K562 treated with DMSO at 1 percent for 4 hours (cell line): ENCODE data around the gene SPDYE5. TPM values are rescaled to one million over a fixed set of nuclear protein-coding genes. Genes with fewer than 3 reads are reported as not detected.

Source experiments
- total RNA-seq: library from RNA; unstranded; fragments of 300-600 nt; gene quantifications from 2 replicates; pipeline ENCODE4 v1.2.3, GENCODE V29; 2022; ENCODE audit not compliant: insufficient read depth

SPDYE5 gene, protein sequence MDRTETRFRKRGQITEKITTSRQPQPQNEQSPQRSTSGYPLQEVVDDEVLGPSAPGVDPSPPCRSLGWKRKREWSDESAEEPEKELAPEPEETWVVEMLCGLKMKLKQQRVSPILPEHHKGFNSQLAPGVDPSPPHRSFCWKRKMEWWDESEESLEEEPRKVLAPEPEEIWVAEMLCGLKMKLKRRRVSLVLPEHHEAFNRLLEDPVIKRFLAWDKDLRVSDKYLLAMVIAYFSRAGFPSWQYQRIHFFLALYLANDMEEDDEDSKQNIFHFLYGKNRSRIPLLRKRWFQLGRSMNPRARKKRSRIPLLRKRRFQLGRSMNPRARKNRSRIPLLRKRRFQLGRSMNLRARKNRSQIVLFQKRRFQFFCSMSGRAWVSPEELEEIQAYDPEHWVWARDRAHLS
- not detected in 2 replicates for total RNA-seq

DNA sequence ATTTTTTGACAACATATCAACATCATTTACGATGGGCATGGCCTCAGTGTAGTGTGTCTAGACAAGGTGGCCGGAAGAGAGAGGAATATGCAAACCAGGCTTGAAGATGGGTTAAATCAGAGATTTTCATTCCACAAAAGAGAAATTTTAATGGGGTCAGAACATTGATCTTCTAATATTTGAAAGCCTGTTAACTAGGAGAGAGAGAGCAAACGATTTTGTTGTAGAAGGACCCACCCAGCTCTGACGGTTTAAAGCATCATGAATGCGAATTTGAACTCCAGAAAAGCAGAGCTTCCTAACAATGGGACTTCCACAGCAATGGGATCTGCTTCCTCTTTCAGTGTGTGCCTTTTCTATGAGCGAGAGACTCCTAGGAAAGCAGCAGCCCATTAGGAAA is at the start of gene SPDYE5:
Gene SPDYE5, plus strand, starts transcription at position 301 of the 400 bp plus-strand sequence. CDS start 1,728 bp downstream, outside the sequence.

DNA sequence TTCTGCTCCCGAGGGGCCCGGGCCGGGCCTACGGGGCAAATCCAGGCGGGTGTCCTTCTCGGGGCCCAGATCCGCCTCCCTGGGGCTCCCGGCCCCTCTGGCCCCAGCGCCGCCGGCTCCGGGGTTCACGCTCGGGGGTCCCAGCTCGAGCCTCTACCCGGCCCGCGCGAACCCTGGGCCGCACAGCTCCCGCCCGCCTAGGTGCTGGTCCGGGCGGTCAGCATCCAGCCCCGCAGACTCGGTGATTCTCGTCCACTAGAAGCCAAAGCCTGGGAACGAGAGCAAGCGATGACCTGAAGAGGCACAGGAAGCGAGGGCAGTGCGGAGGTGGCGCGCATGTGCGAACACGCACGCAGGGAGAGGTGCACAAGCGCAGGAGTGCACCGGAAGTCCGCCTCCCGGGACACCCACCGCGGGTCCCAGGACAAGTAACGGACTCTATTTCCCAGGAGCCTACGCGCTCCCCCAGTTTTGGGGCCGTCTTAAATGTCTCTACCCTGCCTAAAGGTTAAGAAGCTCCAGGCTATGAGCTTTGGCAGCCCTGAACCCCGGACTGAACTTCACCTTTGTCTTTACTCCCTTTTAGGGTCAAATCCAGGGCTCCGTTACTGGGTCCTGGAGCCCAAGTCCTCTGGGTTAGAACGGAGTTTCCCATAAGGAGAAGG is 6.0 kb upstream of the SPDYE5 start, which contains the start of gene POM121C:
Gene POM121C, minus strand, starts transcription at position 321 of the 665 bp plus-strand sequence. CDS start 44,803 bp downstream, outside the sequence.

Other genes with a start within 250 kb of the SPDYE5 start
- 1.9 TPM in 2 replicates for gene TRIM73, start 96.7 kb upstream of the SPDYE5 start, total RNA-seq
- 55.5 and 71.2 TPM in 2 replicates for gene POM121C, start 6.0 kb upstream of the SPDYE5 start, total RNA-seq
- gene HIP1, start 246.6 kb downstream of the SPDYE5 start, total RNA-seq = 20.1 and 20.8 TPM in 2 replicates